ENCODE measurements around the gene AVEN. TPM values are rescaled to one million over a fixed set of nuclear protein-coding genes. Genes with fewer than 3 reads are reported as not detected.

The AVEN gene
- total and polyA plus RNA-seq, 2 of the 8 experiments (the other 6 are each of a cell fraction or from before 2014, with no cell fraction given): 5.5 to 17.0 TPM

DNA sequence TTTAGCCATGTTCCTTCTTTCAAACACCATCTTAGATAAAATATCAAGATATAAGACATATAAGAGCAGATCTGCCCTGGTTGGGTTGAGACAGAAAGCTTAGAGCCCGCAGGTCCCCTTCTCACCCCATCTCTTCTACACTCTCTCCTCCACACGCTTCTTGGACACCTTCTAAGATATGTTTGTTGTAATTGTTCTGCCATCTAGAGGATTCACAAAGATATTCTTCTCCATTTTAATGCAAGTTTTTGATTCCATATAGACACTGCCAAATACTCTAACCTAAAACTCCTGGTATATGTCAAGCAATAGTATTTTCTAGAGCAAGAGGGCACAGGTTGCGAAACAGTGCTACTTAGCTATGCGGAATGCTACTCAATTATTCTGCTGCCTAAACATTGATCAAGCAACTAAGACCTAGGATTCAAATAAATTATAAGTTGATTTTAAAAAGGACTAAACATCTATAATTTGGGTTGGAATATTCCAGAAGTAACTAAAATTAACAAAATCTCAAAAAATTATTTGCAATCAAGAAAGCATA is 63.9 kb downstream of the AVEN start:
- Histone ChIP-seq H2AK5ac (ENCODE audit: low read depth, low read length) (no peak overlapping the region), H3K23me2 (ENCODE audit: low read depth, low read length) (no peaks in the 10 kb centered on the region), H3K27me3 (replicated peaks in 1 of 4; ENCODE audit: control insufficient read depth in 3 of 4, extremely low read depth in 1 of 4, insufficient read depth in 3 of 4, low read length in 3 of 4) (no peaks in the 10 kb centered on the region), H2AFZ (ENCODE audit: low read length) (no peak overlapping the region), H4K91ac (replicated peaks; ENCODE audit: insufficient read length, low read length) (no peak overlapping the region), H3K79me2 (ENCODE audit: control insufficient read depth in 1 of 2, insufficient read depth in 2 of 2, low read length in 2 of 2) (no peaks in the 10 kb centered on the region), H3K56ac (replicated peaks; ENCODE audit: insufficient read length, low read depth, low read length) (no peak overlapping the region), H3K14ac (ENCODE audit: insufficient read length) (no peak overlapping the region), H3K4ac (replicated peaks; ENCODE audit: insufficient read length, low read depth, low read length) (no peak overlapping the region), H3K23ac (ENCODE audit: insufficient read length) (no peak overlapping the region), H3K18ac (ENCODE audit: extremely low read depth, low read length) (no peak overlapping the region), H3K4me3 (ENCODE audit: extremely low read depth in 1 of 4, insufficient read depth in 2 of 4, low read depth in 3 of 4, low read length in 4 of 4) (no peak overlapping the region), H2BK15ac (ENCODE audit: low read length) (no peak overlapping the region), H2BK5ac (ENCODE audit: low read depth, low read length) (no peak overlapping the region), H3K79me1 (ENCODE audit: low read depth, low read length) (no peaks in the 10 kb centered on the region), H4K20me1 (replicated peaks in 1 of 2; ENCODE audit: control insufficient read depth in 1 of 2, insufficient read depth in 2 of 2, low read length in 2 of 2) (no peaks in the 10 kb centered on the region), H3K4me1 (replicated peaks in 1 of 4; ENCODE audit: control insufficient read depth in 3 of 4, insufficient read depth in 4 of 4, low read length in 3 of 4) (no peaks in the 10 kb centered on the region), H4K5ac (ENCODE audit: insufficient read length, low read depth, low read length) (no peak overlapping the region), H2BK120ac (replicated peaks; ENCODE audit: low read depth, low read length) (no peak overlapping the region), H3K4me2 (ENCODE audit: insufficient read depth in 1 of 2, low read depth in 2 of 2, low read length in 2 of 2) (no peak overlapping the region), H3K36me3 (ENCODE audit: control insufficient read depth in 2 of 4, insufficient read depth in 4 of 4, low read length in 3 of 4) (no peaks in the 10 kb centered on the region), H3K9ac (replicated peaks in 1 of 4; ENCODE audit: extremely low read depth in 1 of 4, low read depth in 3 of 4, low read length in 3 of 4) (no peak overlapping the region), H3K27ac (ENCODE audit: low read depth, low read length) (no peak overlapping the region), H3K9me3 (ENCODE audit: insufficient read depth in 2 of 2, low read depth in 1 of 2, low read length in 1 of 2) (no peaks in the 10 kb centered on the region), H2BK12ac (ENCODE audit: low read depth, low read length) (no peak overlapping the region), H2BK20ac (ENCODE audit: low read length) (no peak overlapping the region), H4K8ac (ENCODE audit: extremely low read depth, insufficient read depth, low read length) (no peak overlapping the region)
- DNase-seq (ENCODE audit: low read depth in 1 of 2, low spot score in 2 of 2) (no peak), FAIRE-seq (no peak)
- ChIA-PET POLR2A (ENCODE audit: partially characterized antibody) (no interaction called here), CTCF (ENCODE audit: partially characterized antibody) (no interaction called here)
- WGBS, 2 experiments (ENCODE audit: extremely low coverage in 1 of 2, insufficient coverage in 1 of 2, insufficient read length in 1 of 2, insufficient replicate concordance in 2 of 2, low coverage in 1 of 2, low lambda C conversion rate in 2 of 2, missing lambda C conversion rate in 1 of 2): 95% methylated on average over 4 of the region's 4 CpGs; no CpG with 5 or more reads in 1 of the 2 experiments
- no peak for TF ChIP-seq CHD2 (IDR thresholded peaks at IDR 0.05; ENCODE audit: low read length)
- no peak for TF ChIP-seq SP4 (IDR thresholded peaks at IDR 0.05; ENCODE audit: low read length)
- peak; percentile 90 for TF ChIP-seq CEBPB (IDR thresholded peaks at IDR 0.05; ENCODE audit: low read depth, low read length)

Measured in H1 (cell line).